Measurements from ENCODE around the gene XRCC3.
A peak's percentile ranks its signal among the peaks of the same experiment; 100 is the strongest.

XRCC3 gene

GRCh38 chr14:103685276-103686211, 29.7 kb downstream of the XRCC3 start:
- no peak for DNase-seq (ENCODE audit: low read depth)
- TF ChIP-seq CTCF (IDR thresholded peaks at IDR 0.05; ENCODE audit: low read depth, low read length, missing control alignments) = no peak

GRCh38 chr14:103684871-103685270, 30.4 kb downstream of the XRCC3 start:
- TF ChIP-seq CTCF (IDR thresholded peaks at IDR 0.05; ENCODE audit: low read depth, low read length, missing control alignments) = no peak
- DNase-seq (ENCODE audit: low read depth) = no peak
- H3K4me3 ChIP-seq (ENCODE audit: low read depth, low read length) = no peak overlapping the region

More at GRCh38 chr14:103685276-103686211, 29.7 kb downstream of the XRCC3 start:
- no peak overlapping the region for H3K4me3 ChIP-seq (ENCODE audit: low read depth, low read length)

GRCh38 chr14:103684471-103684870, 30.8 kb downstream of the XRCC3 start:
- TF ChIP-seq CTCF (IDR thresholded peaks at IDR 0.05; ENCODE audit: low read depth, low read length, missing control alignments) = no peak
- DNase-seq (ENCODE audit: low read depth) = no peak
- H3K4me3 ChIP-seq (ENCODE audit: low read depth, low read length) = no peak overlapping the region

GRCh38 chr14:103683139-103683538, 32.1 kb downstream of the XRCC3 start:
- TF ChIP-seq CTCF (IDR thresholded peaks at IDR 0.05; ENCODE audit: low read depth, low read length, missing control alignments) = no peak
- no peak for DNase-seq (ENCODE audit: low read depth)
- no peak overlapping the region for H3K4me3 ChIP-seq (ENCODE audit: low read depth, low read length)

- DNase-seq (ENCODE audit: low read depth) = no peak
- H3K4me3 ChIP-seq (ENCODE audit: low read depth, low read length) = no peak overlapping the region
- no peak for TF ChIP-seq CTCF (IDR thresholded peaks at IDR 0.05; ENCODE audit: low read depth, low read length, missing control alignments)
Measured at GRCh38 chr14:103680491-103681231, 34.6 kb downstream of the XRCC3 start.

GRCh38 chr14:103679351-103679750, 35.9 kb downstream of the XRCC3 start:
- peak; percentile 91 for TF ChIP-seq CTCF (IDR thresholded peaks at IDR 0.05; ENCODE audit: low read depth, low read length, missing control alignments)
- peak; percentile 47 for DNase-seq (ENCODE audit: low read depth)
- H3K4me3 ChIP-seq (ENCODE audit: low read depth, low read length) = no peak overlapping the region
